Upper lobe of left lung (tissue), 6 donors: ENCODE data around the gene WDR93. TPM values are rescaled to one million over a fixed set of nuclear protein-coding genes. Genes with fewer than 3 reads are reported as not detected.

Experiments used
- ATAC-seq, 2 donors: fragments of 200-7000 bp; cut with Tn5 transposase; one replicate each; pipeline ENCODE4 v1.9.1; 2022; ENCODE audit warnings: mild to moderate bottlenecking in 2 of 2, moderate library complexity in 2 of 2; ENCODE audit not compliant: low FRiP score in 2 of 2
- DNase-seq, 2 donors: peaks; one replicate each; pipeline ENCODE4 v3.0.0-alpha.2; 2019 to 2020
- H3K27ac ChIP-seq, 4 donors: fragments of 200-600 bp; sonication (generic); one replicate each; pipeline ENCODE4 v1.5.1; 2016 to 2019
- H3K27me3 ChIP-seq, 4 donors: fragments of 200-600 bp; sonication (generic); one replicate each; pipeline ENCODE4 v1.5.1; 2017 to 2019
- H3K36me3 ChIP-seq, 4 donors: fragments of 200-600 bp; sonication (generic); one replicate each; pipeline ENCODE4 v1.5.1; 2016 to 2019
- H3K4me1 ChIP-seq, 4 donors: fragments of 200-600 bp; sonication (generic); one replicate each; pipeline ENCODE4 v1.5.1; 2018 to 2019
- H3K4me3 ChIP-seq, 4 donors: fragments of 200-600 bp; sonication (generic); one replicate each; pipeline ENCODE4 v1.5.1; 2017 to 2019; ENCODE audit warnings: mild to moderate bottlenecking in 2 of 4, moderate library complexity in 1 of 4
- H3K9me3 ChIP-seq, 4 donors: fragments of 200-600 bp; sonication (generic); one replicate each; pipeline ENCODE4 v1.5.1; 2018 to 2019
- CTCF ChIP-seq, 6 experiments: fragments of 450-650 bp in 4 of 6; fragments of 200-600 bp in 2 of 6; sonication (generic) in 2 of 6; IDR thresholded peaks; one replicate each; pipeline ENCODE4 v1.5.1; 2016 to 2019; ENCODE audit warnings: antibody characterized with exemption in 6 of 6
- EP300 ChIP-seq, 4 donors: sonication (generic); formaldehyde crosslinking; IDR thresholded peaks; one replicate each; pipeline ENCODE4 v1.5.1; 2017; ENCODE audit warnings: antibody characterized with exemption in 4 of 4, control low read depth in 2 of 4
- POLR2A ChIP-seq, 4 donors: fragments of 450-650 bp; IDR thresholded peaks; one replicate each; pipeline ENCODE4 v1.5.1; 2016 to 2017; ENCODE audit warnings: antibody characterized with exemption in 4 of 4, mild to moderate bottlenecking in 2 of 4
- POLR2AphosphoS5 ChIP-seq, 2 donors: sonication (generic); formaldehyde crosslinking; IDR thresholded peaks; one replicate each; pipeline ENCODE4 v1.5.1; 2017; ENCODE audit warnings: antibody characterized with exemption in 2 of 2
- WGBS, 2 donors: methylation state at CpG; one replicate each; pipeline ENCODE4 v1.1.5; 2017 to 2018; 5-methylcytosine and 5-hydroxymethylcytosine counted together
- total RNA-seq, 6 donors: library from RNA; depleted of rRNA in 4 of 6; stranded (reverse); fragments of >200 nt in 4 of 6; gene quantifications; one replicate each; pipeline versions ENCODE4 v1.1.0 to v1.2.1, GENCODE V29; 2016 to 2021
- donor health status: DM: no; HTN: no; CAD: no; lungs with moderate emphysema.
- donor health status: DM: no; HTN: yes; CAD: no; lungs with severe emphysema.

The WDR93 gene
- total RNA-seq, 6 donors from 2014 or later, result 0.31 to 7.2 (median 1.9) TPM

GRCh38 chr15:89770041-89770440 is 79.4 kb downstream of the WDR93 start:
- Histone ChIP-seq H3K9me3 (no peaks in the 10 kb centered on the region), H3K4me1 (peaks cover 0 to 8% (median 0%) of the 10 kb centered on the region in 4 donors), H3K36me3 (no peaks in the 10 kb centered on the region), H3K4me3 (no peak overlapping the region), H3K27ac (no peak overlapping the region), H3K27me3 (no peaks in the 10 kb centered on the region)
- TF ChIP-seq POLR2A (IDR thresholded peaks at IDR 0.05), result no peak
- TF ChIP-seq POLR2AphosphoS5 (IDR thresholded peaks at IDR 0.05), result no peak
- TF ChIP-seq EP300 (IDR thresholded peaks at IDR 0.05), result no peak
- TF ChIP-seq CTCF (IDR thresholded peaks at IDR 0.05), result no peak
- DNase-seq (no peak), ATAC-seq (no peak)
- 69 to 76% methylated on average over 3 of the region's 3 CpGs for WGBS, 2 donors

GRCh38 chr15:89772932-89773583 is 82.4 kb downstream of the WDR93 start:
- ATAC-seq (no peak), DNase-seq (no peak)
- Histone ChIP-seq H3K9me3 (no peaks in the 10 kb centered on the region), H3K27ac (no peak overlapping the region), H3K4me1 (peaks cover 11 to 18% (median 14%) of the 10 kb centered on the region in 4 donors), H3K4me3 (no peak overlapping the region), H3K36me3 (no peaks in the 10 kb centered on the region), H3K27me3 (no peaks in the 10 kb centered on the region)
- WGBS, 2 donors, result 57 to 65% methylated on average over 3 of the region's 3 CpGs
- TF ChIP-seq POLR2AphosphoS5 (IDR thresholded peaks at IDR 0.05), result no peak
- TF ChIP-seq CTCF (IDR thresholded peaks at IDR 0.05), result peak in 3 of 6 experiments; percentile 12 to 32 (median 30)

- Histone ChIP-seq H3K27ac (no peak overlapping the region), H3K27me3 (no peaks in the 10 kb centered on the region), H3K9me3 (no peaks in the 10 kb centered on the region), H3K4me1 (peaks cover 11 to 18% (median 14%) of the 10 kb centered on the region in 4 donors), H3K4me3 (no peak overlapping the region), H3K36me3 (no peaks in the 10 kb centered on the region)
- ATAC-seq, result no peak
- TF ChIP-seq EP300 (IDR thresholded peaks at IDR 0.05) (no peak), CTCF (IDR thresholded peaks at IDR 0.05) (no peak), POLR2A (IDR thresholded peaks at IDR 0.05) (no peak), POLR2AphosphoS5 (IDR thresholded peaks at IDR 0.05) (no peak)
- no peak for DNase-seq
- WGBS, 2 donors, result 92 to 94% methylated on average over 5 of the region's 5 CpGs
Measured at GRCh38 chr15:89774492-89774891, 83.9 kb downstream of the WDR93 start.

- H3K4me3 ChIP-seq, result peak overlapping the region in 3 of 4 donors; percentile 37 to 54 (median 52)
Measured at GRCh38 chr15:89775815-89776214, 85.2 kb downstream of the WDR93 start.

More at GRCh38 chr15:89775815-89776214, 85.2 kb downstream of the WDR93 start:
- Histone ChIP-seq H3K27ac (no peak overlapping the region), H3K4me1 (peaks cover 11 to 15% (median 13%) of the 10 kb centered on the region in 4 donors), H3K9me3 (no peaks in the 10 kb centered on the region), H3K36me3 (no peaks in the 10 kb centered on the region), H3K27me3 (no peaks in the 10 kb centered on the region)
- WGBS, 2 donors, result 62 to 85% methylated on average over 6 to 12 of the region's 14 CpGs
- ATAC-seq, result peak in 1 of 2 donors; percentile 4
- TF ChIP-seq POLR2A (IDR thresholded peaks at IDR 0.05), result no peak
- TF ChIP-seq CTCF (IDR thresholded peaks at IDR 0.05), result no peak
- no peak for TF ChIP-seq POLR2AphosphoS5 (IDR thresholded peaks at IDR 0.05)
- TF ChIP-seq EP300 (IDR thresholded peaks at IDR 0.05), result no peak
- DNase-seq, result peak in 1 of 2 donors; percentile 70
